CD4-positive, alpha-beta T cell (primary cell): ENCODE results near the gene DAAM1. TPM values are rescaled to one million over a fixed set of nuclear protein-coding genes. Genes with fewer than 3 reads are reported as not detected.

Experiments
- ATAC-seq: fragments of 200-7000 bp; cut with Tn5 transposase; one replicate; pipeline ENCODE4 v1.10.0; 2022; ENCODE audit warnings: mild to moderate bottlenecking; ENCODE audit not compliant: poor library complexity
- CTCF ChIA-PET: fragments of 350-600 bp; sonication (Branson Sonifier 250); formaldehyde crosslinking; loops from one replicate; lab custom pipeline; 2021; ENCODE audit warnings: antibody characterized with exemption, inconsistent platforms; lab: Charles Lee
- POLR2A ChIA-PET: fragments of 350-600 bp; sonication (Branson Sonifier 250); formaldehyde crosslinking; loops from one replicate; lab custom pipeline; 2021; ENCODE audit warnings: antibody characterized with exemption, inconsistent platforms; lab: Charles Lee
- DNase-seq, 14 experiments: peaks; one replicate each; pipeline ENCODE4 v3.0.0-alpha.2; 2013 to 2020; ENCODE audit warnings: mixed read lengths in 2 of 14
- H3K27ac ChIP-seq, 2 donors: one replicate each; pipeline versions ENCODE4 v1.5.1 to v1.7.0; 2013; ENCODE audit warnings: low read length in 2 of 2, low read depth in 1 of 2, mild to moderate bottlenecking in 1 of 2
- H3K27me3 ChIP-seq, 2 experiments: 1 replicate in 1 of 2; 2 replicates in 1 of 2; pipeline versions ENCODE4 v1.6.1 to v1.7.0; 2013; ENCODE audit warnings: low read length in 2 of 2, control low read depth in 1 of 2, mild to moderate bottlenecking in 1 of 2, moderate library complexity in 1 of 2; ENCODE audit not compliant: insufficient read depth in 2 of 2, control insufficient read depth in 1 of 2
- H3K36me3 ChIP-seq: one replicate; pipeline ENCODE4 v1.6.1; 2013; ENCODE audit warnings: low read length, control low read depth; ENCODE audit not compliant: insufficient read depth
- H3K4me1 ChIP-seq: one replicate; pipeline ENCODE4 v1.6.1; 2013; ENCODE audit warnings: low read length, control low read depth; ENCODE audit not compliant: insufficient read depth
- H3K4me3 ChIP-seq: one replicate; pipeline ENCODE4 v1.5.1; 2013; ENCODE audit warnings: mild to moderate bottlenecking, low read length, moderate library complexity
- H3K9me3 ChIP-seq, 2 experiments: 1 replicate in 1 of 2; 2 replicates in 1 of 2; pipeline versions ENCODE4 v1.6.1 to v1.7.0; 2013; ENCODE audit warnings: low read length in 2 of 2, mild to moderate bottlenecking in 2 of 2, control low read depth in 1 of 2, moderate library complexity in 1 of 2; ENCODE audit not compliant: control insufficient read depth in 1 of 2, insufficient read depth in 1 of 2
- H3K27ac Mint-ChIP-seq: one replicate; pipeline ENCODE4 v1.8.0; 2020; ENCODE audit warnings: mixed read lengths
- H3K27me3 Mint-ChIP-seq: one replicate; pipeline ENCODE4 v1.8.0; 2021; ENCODE audit warnings: mixed read lengths
- H3K36me3 Mint-ChIP-seq: one replicate; pipeline ENCODE4 v1.8.0; 2021; ENCODE audit warnings: low read depth, mixed read lengths
- H3K4me1 Mint-ChIP-seq: one replicate; pipeline ENCODE4 v1.8.0; 2021; ENCODE audit warnings: low read depth, mixed read lengths
- H3K4me3 Mint-ChIP-seq: one replicate; pipeline ENCODE4 v1.8.0; 2020; ENCODE audit warnings: mild to moderate bottlenecking, mixed read lengths
- H3K9me3 Mint-ChIP-seq: one replicate; pipeline ENCODE4 v1.8.0; 2020; ENCODE audit warnings: mixed read lengths
- intact Hi-C, 2 experiments: fragments of 100-400 bp; cut with DNase I in 1 of 2; cut with micrococcal nuclease in 1 of 2; formaldehyde crosslinking; loops; one replicate each; pipeline versions ENCODE4 v1.15.1 to v1.9.0; 2023 to 2025; cut with DNase I, micrococcal nuclease
- total RNA-seq, 174 experiments: library from RNA in 2 of 174; stranded (reverse) in 2 of 174; gene quantifications; one replicate each; pipeline ENCODE4 v1.2.3 and lab custom pipeline; 2021 to 2026
- TF ChIP-seq, protein P1 (sequence below): fragments of 200-600 bp; IDR thresholded peaks from one replicate; pipeline ENCODE4 v1.8.0; 2022; ENCODE audit warnings: antibody characterized with exemption, mild to moderate bottlenecking

The DAAM1 gene
- total RNA-seq, 2 experiments from 2014 or later: 7.4 to 8.8 TPM

DNA sequence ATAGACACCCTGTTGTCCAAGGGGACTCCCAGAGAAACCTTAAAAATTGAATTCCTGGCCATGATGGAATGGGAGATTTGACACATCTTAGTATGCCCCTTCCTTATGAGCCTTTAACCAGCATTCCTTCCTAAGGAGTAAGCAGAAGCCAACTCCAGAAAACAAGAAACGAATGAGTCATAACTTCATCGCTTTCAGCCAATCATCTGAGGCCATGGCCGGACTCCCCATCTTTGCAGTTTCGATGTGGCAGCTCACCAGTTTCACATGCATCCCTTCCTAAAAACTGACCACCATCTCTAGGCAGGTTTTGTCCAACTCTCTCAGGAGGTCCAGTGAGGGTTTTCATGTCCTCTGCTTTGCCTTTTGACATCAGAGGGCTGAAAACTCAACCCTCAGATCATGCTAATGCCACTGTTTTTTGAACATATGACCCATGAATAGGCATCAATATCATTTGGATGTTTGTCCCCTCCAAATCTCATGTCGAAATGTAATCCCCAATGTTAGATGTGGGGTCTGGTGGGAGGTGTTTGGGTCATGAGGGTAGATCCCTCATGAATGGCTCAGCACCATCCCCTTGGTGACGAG, 19.9 kb downstream of the DAAM1 start:
- Histone ChIP-seq H3K4me1 (no peaks in the 10 kb centered on the region), H3K36me3 (no peaks in the 10 kb centered on the region), H3K9me3 (no peaks in the 10 kb centered on the region), H3K4me3 (no peak overlapping the region), H3K27me3 (no peaks in the 10 kb centered on the region), H3K27ac (no peak overlapping the region)
- Mint-ChIP-seq H3K4me1 (peaks cover 7% of the 10 kb centered on the region), H3K27ac (no peak overlapping the region), H3K4me3 (no peak overlapping the region), H3K36me3 (no peaks in the 10 kb centered on the region), H3K9me3 (no peaks in the 10 kb centered on the region), H3K27me3 (no peaks in the 10 kb centered on the region)
- intact Hi-C loops: no loop called here
- DNase-seq (no peak), ATAC-seq (no peak)
- POLR2A ChIA-PET: no interaction called here
- CTCF ChIA-PET: no interaction called here
- TF ChIP-seq, protein P1, sequence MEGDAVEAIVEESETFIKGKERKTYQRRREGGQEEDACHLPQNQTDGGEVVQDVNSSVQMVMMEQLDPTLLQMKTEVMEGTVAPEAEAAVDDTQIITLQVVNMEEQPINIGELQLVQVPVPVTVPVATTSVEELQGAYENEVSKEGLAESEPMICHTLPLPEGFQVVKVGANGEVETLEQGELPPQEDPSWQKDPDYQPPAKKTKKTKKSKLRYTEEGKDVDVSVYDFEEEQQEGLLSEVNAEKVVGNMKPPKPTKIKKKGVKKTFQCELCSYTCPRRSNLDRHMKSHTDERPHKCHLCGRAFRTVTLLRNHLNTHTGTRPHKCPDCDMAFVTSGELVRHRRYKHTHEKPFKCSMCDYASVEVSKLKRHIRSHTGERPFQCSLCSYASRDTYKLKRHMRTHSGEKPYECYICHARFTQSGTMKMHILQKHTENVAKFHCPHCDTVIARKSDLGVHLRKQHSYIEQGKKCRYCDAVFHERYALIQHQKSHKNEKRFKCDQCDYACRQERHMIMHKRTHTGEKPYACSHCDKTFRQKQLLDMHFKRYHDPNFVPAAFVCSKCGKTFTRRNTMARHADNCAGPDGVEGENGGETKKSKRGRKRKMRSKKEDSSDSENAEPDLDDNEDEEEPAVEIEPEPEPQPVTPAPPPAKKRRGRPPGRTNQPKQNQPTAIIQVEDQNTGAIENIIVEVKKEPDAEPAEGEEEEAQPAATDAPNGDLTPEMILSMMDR: no peak

DNA sequence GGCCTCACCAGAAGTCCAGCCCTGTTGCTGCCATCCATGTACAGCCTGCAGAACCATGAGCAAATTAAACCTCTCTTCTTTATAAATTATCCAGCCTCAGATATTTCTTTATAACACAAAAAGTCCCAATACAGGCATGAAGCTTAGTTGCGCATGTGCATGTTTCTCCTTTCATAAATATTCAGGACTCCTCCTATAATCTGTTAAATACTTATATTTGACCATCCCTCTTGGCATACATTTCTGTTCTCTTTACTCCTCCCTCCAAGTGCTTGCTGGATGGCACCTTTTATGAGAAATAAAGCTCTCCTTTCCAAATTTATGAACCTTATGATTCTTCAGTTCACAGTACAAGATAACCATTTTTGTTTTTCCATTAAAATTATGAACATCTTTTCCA, 20.5 kb downstream of the DAAM1 start:
- ChIA-PET CTCF (no interaction called here), POLR2A (no interaction called here)
- no peaks in the 10 kb centered on the region for H3K4me1 ChIP-seq
- H3K27ac ChIP-seq: no peak overlapping the region
- no peaks in the 10 kb centered on the region for H3K36me3 Mint-ChIP-seq
- peaks cover 7% of the 10 kb centered on the region for H3K4me1 Mint-ChIP-seq
- TF ChIP-seq, protein P1: no peak
- H3K27me3 ChIP-seq: no peaks in the 10 kb centered on the region
- H3K9me3 Mint-ChIP-seq: no peaks in the 10 kb centered on the region
- no peaks in the 10 kb centered on the region for H3K27me3 Mint-ChIP-seq
- intact Hi-C loops: no loop called here
- H3K4me3 ChIP-seq: no peak overlapping the region
- no peaks in the 10 kb centered on the region for H3K9me3 ChIP-seq
- DNase-seq: no peak
- no peak overlapping the region for H3K4me3 Mint-ChIP-seq
- H3K27ac Mint-ChIP-seq: no peak overlapping the region
- no peaks in the 10 kb centered on the region for H3K36me3 ChIP-seq
- ATAC-seq: no peak

DNA sequence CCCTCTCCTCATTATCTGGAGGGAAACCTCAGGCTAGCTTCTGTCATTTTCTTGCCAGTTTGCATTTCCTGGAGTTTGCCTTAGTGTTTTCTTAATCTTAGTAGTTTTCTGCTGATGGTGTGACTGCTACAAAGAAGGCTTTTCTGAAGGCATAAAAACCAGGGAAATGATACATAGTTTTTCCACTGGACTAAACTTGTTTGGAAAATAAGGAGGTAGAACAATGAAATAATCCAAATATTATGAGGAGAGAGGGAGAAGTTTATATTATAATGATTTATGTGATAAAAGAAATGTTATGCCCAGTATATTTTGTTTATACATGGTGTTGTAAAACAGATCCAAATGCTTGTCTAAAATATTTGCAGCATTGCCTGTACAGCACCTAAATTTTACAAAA, 22.2 kb downstream of the DAAM1 start:
- no peaks in the 10 kb centered on the region for H3K36me3 Mint-ChIP-seq
- POLR2A ChIA-PET: no interaction called here

More for the DNA sequence above, 22.2 kb downstream of the DAAM1 start:
- H3K27ac Mint-ChIP-seq: no peak overlapping the region
- no peak overlapping the region for H3K4me3 Mint-ChIP-seq
- no peak overlapping the region for H3K27ac ChIP-seq
- intact Hi-C loops: no loop called here
- H3K4me1 Mint-ChIP-seq: peaks cover 7% of the 10 kb centered on the region
- H3K4me1 ChIP-seq: no peaks in the 10 kb centered on the region
- no peaks in the 10 kb centered on the region for H3K9me3 ChIP-seq
- H3K36me3 ChIP-seq: no peaks in the 10 kb centered on the region
- TF ChIP-seq, protein P1: no peak
- no peak overlapping the region for H3K4me3 ChIP-seq
- H3K27me3 Mint-ChIP-seq: no peaks in the 10 kb centered on the region
- ATAC-seq (no peak), DNase-seq (no peak)
- H3K9me3 Mint-ChIP-seq: no peaks in the 10 kb centered on the region
- CTCF ChIA-PET: no interaction called here
- H3K27me3 ChIP-seq: no peaks in the 10 kb centered on the region
